ENCODE data around the gene ORAI1. TPM values are rescaled to one million over a fixed set of nuclear protein-coding genes. Genes with fewer than 3 reads are reported as not detected.

ORAI1 gene
- total and polyA plus RNA-seq, 2 of the 13 experiments (the other 11 are each of a cell fraction or from before 2014, with no cell fraction given) = 9.2 to 17.2 TPM

- no peak for TF ChIP-seq NONO (IDR thresholded peaks at IDR 0.05)
- TF ChIP-seq NONO (CRISPR knock-in tag; conservative IDR thresholded peaks at IDR 0.05) = no peak
- TF ChIP-seq RXRA (CRISPR knock-in tag; IDR thresholded peaks at IDR 0.05) = no peak
- TF ChIP-seq ZNF652 (CRISPR knock-in tag; IDR thresholded peaks at IDR 0.05; ENCODE audit: borderline replicate concordance, low read depth) = peak; percentile 89
- no peak for TF ChIP-seq ZBTB33 (CRISPR knock-in tag; IDR thresholded peaks at IDR 0.05)
- peak; percentile 30; the same call in 1 of the 2 replicates for TF ChIP-seq ELF3 (CRISPR knock-in tag; IDR thresholded peaks at IDR 0.05)
- no peak for TF ChIP-seq ZGPAT (CRISPR knock-in tag; IDR thresholded peaks at IDR 0.05)
- peak; percentile 52 for TF ChIP-seq NR2F6 (IDR thresholded peaks at IDR 0.05)
- TF ChIP-seq NR2F6 (CRISPR knock-in tag; IDR thresholded peaks at IDR 0.05) = peak; percentile 31; the same call in 1 of the 2 replicates
- TF ChIP-seq PHF21A (CRISPR knock-in tag; IDR thresholded peaks at IDR 0.05) = 0 out of 2 replicates have a peak, but pooled peaks have one; percentile 30
- TF ChIP-seq PHF20 (CRISPR knock-in tag; IDR thresholded peaks at IDR 0.05) = 0 out of 2 replicates have a peak, but pooled peaks have one; percentile 34
- TF ChIP-seq ZNF382 (CRISPR knock-in tag; IDR thresholded peaks at IDR 0.05; ENCODE audit: borderline replicate concordance) = no peak
- TF ChIP-seq PTBP1 (IDR thresholded peaks at IDR 0.05; ENCODE audit: low read depth, low read length, poor library complexity, severe bottlenecking) = no peak
- TF ChIP-seq PRDM15 (CRISPR knock-in tag; IDR thresholded peaks at IDR 0.05) = peak; percentile 69; the same call in 1 of the 2 replicates
- no peak for TF ChIP-seq MXD3 (CRISPR knock-in tag; IDR thresholded peaks at IDR 0.05)
- no peak for TF ChIP-seq ZNF563 (CRISPR knock-in tag; IDR thresholded peaks at IDR 0.05)
- peak; percentile 49 for TF ChIP-seq PAXIP1 (CRISPR knock-in tag; conservative IDR thresholded peaks at IDR 0.05)
- no peak for TF ChIP-seq ZMAT3 (CRISPR knock-in tag; conservative IDR thresholded peaks at IDR 0.05)
- no peak for TF ChIP-seq KAT7 (CRISPR knock-in tag; IDR thresholded peaks at IDR 0.05; ENCODE audit: borderline replicate concordance)
These were observed 35.7 kb upstream of the ORAI1 start (continued) for GRCh38 chr12:121590476-121591143.
